GM18861 (cell line): ENCODE results near the gene KCNB1.
"Not testable (repeated sequence)": the region's sequence is repeated elsewhere in the genome, so short reads cannot be mapped to it uniquely, and the experiment has no call there.

ENCODE experiments used
- ATAC-seq: cut with Tn5 transposase; IDR thresholded peaks from one replicate; pipeline ENCODE4 v1.9.1; 2021; ENCODE audit not compliant: unreplicated experiment

Gene KCNB1

GRCh38 chr20:49330701-49331615, 151.5 kb downstream of the KCNB1 start:
- ATAC-seq, result no peak

- ATAC-seq, result no peak
Measured at GRCh38 chr20:49328790-49329189, 153.7 kb downstream of the KCNB1 start.

GRCh38 chr20:49326026-49326425, 156.4 kb downstream of the KCNB1 start:
- no peak for ATAC-seq

GRCh38 chr20:49324306-49324705, 158.2 kb downstream of the KCNB1 start:
- no peak for ATAC-seq

- no peak for ATAC-seq
Measured at GRCh38 chr20:49323622-49324238, 158.7 kb downstream of the KCNB1 start.

GRCh38 chr20:49320460-49320859, 162.0 kb downstream of the KCNB1 start:
- ATAC-seq, result no peak

- ATAC-seq, result no peak
Measured at GRCh38 chr20:49319208-49319809, 163.2 kb downstream of the KCNB1 start.

- no peak for ATAC-seq
Measured at GRCh38 chr20:49318430-49319207, 163.8 kb downstream of the KCNB1 start.

GRCh38 chr20:49318091-49318429, 164.4 kb downstream of the KCNB1 start:
- ATAC-seq, result no peak

GRCh38 chr20:49316704-49317103, 165.8 kb downstream of the KCNB1 start:
- ATAC-seq, result no peak

GRCh38 chr20:49315580-49315979, 166.9 kb downstream of the KCNB1 start:
- no peak for ATAC-seq

GRCh38 chr20:49314052-49314451, 168.4 kb downstream of the KCNB1 start:
- ATAC-seq, result not testable (repeated sequence)
